ENCODE measurements around the gene TTC34. TPM values are rescaled to one million over a fixed set of nuclear protein-coding genes. Genes with fewer than 3 reads are reported as not detected.

TTC34 gene
- total RNA-seq, 1 donor: 0.36 TPM

DNA sequence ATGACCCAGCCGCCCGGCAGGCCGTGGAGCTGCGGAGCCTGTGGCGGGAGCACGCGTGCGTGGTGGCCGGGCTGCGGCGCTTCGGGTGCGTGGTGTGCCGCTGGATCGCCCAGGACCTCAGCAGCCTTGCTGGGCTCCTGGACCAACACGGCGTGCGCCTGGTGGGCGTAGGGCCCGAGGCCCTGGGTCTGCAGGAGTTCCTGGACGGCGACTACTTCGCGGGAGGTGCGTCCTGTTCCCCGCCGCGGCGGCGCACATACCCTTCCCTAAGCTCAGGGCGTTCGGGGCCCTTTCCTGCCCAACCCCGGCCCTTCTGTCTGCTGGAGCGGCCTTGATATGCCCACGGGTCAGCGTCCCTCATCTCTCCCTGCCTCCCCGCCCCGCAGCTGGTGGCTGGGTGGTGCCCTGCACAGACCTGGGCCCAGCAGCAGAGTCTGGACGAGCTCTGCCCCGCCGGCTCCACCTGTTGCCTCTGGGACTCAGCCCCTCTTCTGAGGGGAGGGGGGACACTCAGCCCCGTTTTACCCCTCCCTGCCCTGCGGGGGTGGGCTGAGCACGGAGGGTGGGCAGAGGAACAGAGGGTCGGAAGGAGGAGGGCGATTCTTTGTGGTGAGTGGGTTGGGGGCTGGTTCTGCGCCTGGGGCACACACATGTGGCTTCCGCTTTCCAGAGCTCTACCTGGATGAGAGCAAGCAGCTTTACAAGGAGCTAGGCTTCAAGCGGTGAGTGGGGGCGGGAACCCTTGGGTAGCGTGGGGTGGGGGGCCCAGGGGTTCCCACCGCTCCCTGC, 214.2 kb downstream of the TTC34 start:
- Histone ChIP-seq H3K36me3 (ENCODE audit: insufficient read depth, low read length) (no peaks in the 10 kb centered on the region), H3K4me1 (ENCODE audit: insufficient read depth, low read length) (peaks cover 7% of the 10 kb centered on the region), H3K4me2 (ENCODE audit: insufficient read depth, low read length) (peak overlapping the region; percentile 81), H3K4me3 (ENCODE audit: insufficient read depth, low read length) (peak overlapping the region; percentile 86), H4K20me1 (ENCODE audit: insufficient read depth, low read length) (no peaks in the 10 kb centered on the region), H3K27ac (ENCODE audit: low read depth, low read length) (no peak overlapping the region), H3K27me3 (ENCODE audit: insufficient read depth, low read length) (no peaks in the 10 kb centered on the region), H3K9me3 (ENCODE audit: low read depth, low read length) (no peaks in the 10 kb centered on the region), H2AFZ (ENCODE audit: low read length) (peak overlapping the region; percentile 88), H3K79me2 (ENCODE audit: insufficient read depth, low read length) (peaks cover 4% of the 10 kb centered on the region)
- TF ChIP-seq CTCF (IDR thresholded peaks at IDR 0.05; ENCODE audit: extremely low read depth, low read depth, low read length): no peak
- peak; percentile 97 for DNase-seq (ENCODE audit: insufficient read length, low spot score, missing footprints)

DNA sequence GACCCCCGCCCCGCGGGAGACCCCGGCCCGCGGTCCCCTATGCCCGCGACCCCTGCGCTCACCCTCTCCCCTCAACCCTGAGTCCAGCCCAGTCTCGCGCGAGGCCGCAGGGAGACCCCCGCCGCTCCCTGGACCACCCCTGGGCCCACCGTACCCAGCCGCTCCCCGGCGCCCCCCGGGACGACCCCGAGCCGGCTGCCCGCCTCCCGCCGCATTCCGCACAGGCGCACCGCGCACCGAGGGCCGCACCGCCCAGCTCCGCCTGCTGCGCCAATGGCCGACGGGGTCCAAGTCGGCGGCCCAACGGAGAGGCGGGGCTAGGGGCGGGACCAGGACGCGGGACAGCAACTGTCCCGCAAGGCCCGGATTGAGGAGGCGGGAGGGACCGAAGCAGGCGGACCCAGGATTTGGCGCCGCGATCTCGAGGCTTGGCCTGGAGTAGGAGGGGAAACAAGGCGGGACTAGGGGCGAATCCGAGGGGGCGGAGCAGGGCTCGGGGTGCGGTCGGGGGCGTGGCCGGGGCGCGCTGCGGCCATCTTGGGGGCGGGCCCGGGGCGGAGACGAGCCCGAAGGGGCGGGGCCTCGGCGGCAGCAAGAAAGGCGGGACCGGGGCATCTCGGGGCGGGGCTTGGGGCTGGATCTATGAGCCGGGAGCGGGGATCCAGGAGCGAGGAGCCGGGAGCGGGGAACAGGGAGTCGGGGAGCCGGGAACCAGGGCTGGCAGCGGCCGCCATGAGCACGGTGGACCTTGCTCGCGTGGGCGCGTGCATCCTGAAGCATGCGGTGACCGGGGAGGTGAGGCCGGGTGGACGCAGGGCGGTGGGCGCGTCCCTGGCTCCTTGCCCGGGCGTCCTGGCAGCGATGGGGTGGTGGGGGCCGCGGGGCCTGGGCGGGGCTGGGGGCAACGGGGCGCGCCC, 215.1 kb downstream of the TTC34 start, which contains the start of gene PRXL2B:
Gene PRXL2B, plus strand, starts transcription at position 624 of the 917 bp plus-strand sequence. Its CDS starts 109 bp downstream, at position 733.
- TF ChIP-seq CTCF (IDR thresholded peaks at IDR 0.05; ENCODE audit: extremely low read depth, low read depth, low read length): no peak

More for the DNA sequence above, 215.1 kb downstream of the TTC34 start, which contains the start of gene PRXL2B:
- no peaks in the 10 kb centered on the region for H3K27me3 ChIP-seq (ENCODE audit: insufficient read depth, low read length)
- peak within 1 kb of the TSS; percentile 88 for H2AFZ ChIP-seq (ENCODE audit: low read length)
- no peaks in the 10 kb centered on the region for H3K36me3 ChIP-seq (ENCODE audit: insufficient read depth, low read length)
- peak within 1 kb of the TSS; percentile 96 for H3K4me2 ChIP-seq (ENCODE audit: insufficient read depth, low read length)
- H3K27ac ChIP-seq (ENCODE audit: low read depth, low read length): peak within 1 kb of the TSS; percentile 37
- H3K9me3 ChIP-seq (ENCODE audit: low read depth, low read length): no peaks in the 10 kb centered on the region
- H3K4me1 ChIP-seq (ENCODE audit: insufficient read depth, low read length): peaks cover 8% of the 10 kb centered on the region
- H3K79me2 ChIP-seq (ENCODE audit: insufficient read depth, low read length): peaks cover 4% of the 10 kb centered on the region
- no peaks in the 10 kb centered on the region for H4K20me1 ChIP-seq (ENCODE audit: insufficient read depth, low read length)
- DNase-seq (ENCODE audit: insufficient read length, low spot score, missing footprints): peak; percentile 100
- peak within 1 kb of the TSS; percentile 86 for H3K4me3 ChIP-seq (ENCODE audit: insufficient read depth, low read length)

Other genes with a start within 250 kb of the TTC34 start
- gene TNFRSF14, start 245.3 kb downstream of the TTC34 start, total RNA-seq: 29.2 and 36.6 TPM in 2 replicates
- 8.0 and 9.4 TPM in 2 replicates for gene PRXL2B, start 214.9 kb downstream of the TTC34 start, total RNA-seq
- under 0.01 TPM in 1 of 2 replicates, not detected in the other for gene MMEL1, start 168.7 kb downstream of the TTC34 start, total RNA-seq
- not detected in 2 replicates for gene ACTRT2, start 219.8 kb upstream of the TTC34 start, total RNA-seq

Data from osteoblast (primary cell).